Neural cell (in vitro differentiated cells): ENCODE measurements around the gene PAGE4. TPM values are rescaled to one million over a fixed set of nuclear protein-coding genes. Genes with fewer than 3 reads are reported as not detected.

Experiments used
- H2AFZ ChIP-seq: fragments of 200-600, 300-800 bp; sonication (generic), shearing (Covaris generic); 2 replicates; pipeline ENCODE4 v1.6.0; 2014; ENCODE audit warnings: low read depth, mild to moderate bottlenecking, antibody characterized with exemption, low read length, moderate library complexity
- H3F3A ChIP-seq: fragments of 200-600 bp; shearing (Covaris generic); 2 replicates; pipeline ENCODE4 v1.6.1; 2016; ENCODE audit warnings: mild to moderate bottlenecking, moderate library complexity, mixed read lengths, antibody characterized with exemption, low read length; ENCODE audit not compliant: insufficient read depth, poor library complexity, severe bottlenecking
- H3K27ac ChIP-seq: fragments of 200-600, 300-800 bp; sonication (generic), shearing (Covaris generic); 2 replicates; pipeline ENCODE4 v1.5.1; 2014; ENCODE audit warnings: mild to moderate bottlenecking, low read length, moderate library complexity
- H3K27me3 ChIP-seq: fragments of 300-800, 200-600 bp; sonication (generic), shearing (Covaris generic); 2 replicates; pipeline ENCODE4 v1.6.0; 2014; ENCODE audit warnings: mild to moderate bottlenecking, low read depth, low read length, moderate library complexity; ENCODE audit not compliant: insufficient read depth
- H3K36me3 ChIP-seq: fragments of 300-800, 200-600 bp; sonication (generic), shearing (Covaris generic); 2 replicates; pipeline ENCODE4 v1.5.1; 2014; ENCODE audit warnings: mild to moderate bottlenecking, antibody characterized with exemption, low read length, moderate library complexity; ENCODE audit not compliant: insufficient read depth
- H3K4me2 ChIP-seq: fragments of 300-800, 200-600 bp; sonication (generic), shearing (Covaris generic); 2 replicates; pipeline ENCODE4 v1.6.0; 2014; ENCODE audit warnings: mild to moderate bottlenecking, low read length
- H3K4me3 ChIP-seq: fragments of 300-800, 200-600 bp; sonication (generic), shearing (Covaris generic); 2 replicates; pipeline ENCODE4 v1.5.1; 2014; ENCODE audit warnings: mild to moderate bottlenecking, low read length, moderate library complexity
- H3K79me2 ChIP-seq: fragments of 200-600 bp; shearing (Covaris generic); replicated peaks from 2 replicates; pipeline ENCODE4 v1.6.0; 2014; ENCODE audit warnings: mild to moderate bottlenecking, low read length, moderate library complexity; ENCODE audit not compliant: insufficient read depth
- H3K9ac ChIP-seq: fragments of 300-800, 200-600 bp; sonication (generic), shearing (Covaris generic); 2 replicates; pipeline ENCODE4 v1.6.1; 2016; ENCODE audit warnings: mild to moderate bottlenecking, low read length, mixed read lengths
- H3K9me2 ChIP-seq: fragments of 200-600 bp; shearing (Covaris generic); 2 replicates; pipeline ENCODE4 v1.6.1; 2016; ENCODE audit warnings: mild to moderate bottlenecking, low read length, mixed read lengths; ENCODE audit not compliant: insufficient read depth
- H3K9me3 ChIP-seq: fragments of 200-600, 300-800 bp; sonication (generic), shearing (Covaris generic); 2 replicates; pipeline ENCODE4 v1.6.1; 2016; ENCODE audit warnings: mild to moderate bottlenecking, mixed run types, low read length, moderate library complexity, mixed read lengths
- H4K20me1 ChIP-seq: fragments of 200-600 bp; shearing (Covaris generic); 2 replicates; pipeline ENCODE4 v1.6.1; 2016; ENCODE audit warnings: mild to moderate bottlenecking, mixed run types; ENCODE audit not compliant: insufficient read depth
- EP300 ChIP-seq: fragments of 450-650 bp; conservative IDR thresholded peaks from 2 replicates; pipeline ENCODE4 v1.6.1; 2014; ENCODE audit warnings: antibody characterized with exemption, mild to moderate bottlenecking, moderate library complexity; ENCODE audit not compliant: poor library complexity, severe bottlenecking
- EZH2 ChIP-seq: fragments of 200-600, 300-800 bp; shearing (Covaris generic), sonication (generic); IDR thresholded peaks from 2 replicates; pipeline ENCODE4 v1.6.1; 2014; ENCODE audit warnings: antibody characterized with exemption, low read length, borderline replicate concordance, mild to moderate bottlenecking; ENCODE audit not compliant: insufficient read depth, poor library complexity, severe bottlenecking
- MXI1 ChIP-seq: fragments of 450-650 bp; conservative IDR thresholded peaks from 2 replicates; pipeline ENCODE4 v1.6.1; 2014; ENCODE audit warnings: antibody characterized with exemption, mild to moderate bottlenecking; ENCODE audit not compliant: poor library complexity, severe bottlenecking
- POLR2AphosphoS5 ChIP-seq: IDR thresholded peaks from 2 replicates; pipeline ENCODE4 v1.6.1; 2012
- RAD21 ChIP-seq: fragments of 450-650 bp; conservative IDR thresholded peaks from 2 replicates; pipeline ENCODE4 v1.6.1; 2014; ENCODE audit warnings: antibody characterized with exemption, mild to moderate bottlenecking, moderate library complexity
- SMC3 ChIP-seq: fragments of 450-650 bp; conservative IDR thresholded peaks from 2 replicates; pipeline ENCODE4 v1.6.1; 2014; ENCODE audit warnings: antibody characterized with exemption, mild to moderate bottlenecking, moderate library complexity; ENCODE audit not compliant: poor library complexity
- TAF1 ChIP-seq: IDR thresholded peaks from 2 replicates; pipeline ENCODE4 v1.6.1; 2012; ENCODE audit warnings: low read depth
- polyA plus RNA-seq: library from polyadenylated mRNA; depleted of rRNA; stranded (reverse); fragments of >200 nt; gene quantifications from 2 replicates; pipeline ENCODE4 v1.2.3, GENCODE V29; 2014
- TF ChIP-seq, protein P1 (sequence below): IDR thresholded peaks from 2 replicates; pipeline ENCODE4 v1.6.1; 2012; ENCODE audit warnings: borderline replicate concordance
- TF ChIP-seq, protein P2 (sequence below): fragments of 450-650 bp; IDR thresholded peaks from 2 replicates; pipeline ENCODE4 v1.5.1; 2014; ENCODE audit warnings: antibody characterized with exemption, mild to moderate bottlenecking, moderate library complexity; ENCODE audit not compliant: poor library complexity, severe bottlenecking

Gene PAGE4
- polyA plus RNA-seq, 1 donor from 2014 or later, result not detected

DNA sequence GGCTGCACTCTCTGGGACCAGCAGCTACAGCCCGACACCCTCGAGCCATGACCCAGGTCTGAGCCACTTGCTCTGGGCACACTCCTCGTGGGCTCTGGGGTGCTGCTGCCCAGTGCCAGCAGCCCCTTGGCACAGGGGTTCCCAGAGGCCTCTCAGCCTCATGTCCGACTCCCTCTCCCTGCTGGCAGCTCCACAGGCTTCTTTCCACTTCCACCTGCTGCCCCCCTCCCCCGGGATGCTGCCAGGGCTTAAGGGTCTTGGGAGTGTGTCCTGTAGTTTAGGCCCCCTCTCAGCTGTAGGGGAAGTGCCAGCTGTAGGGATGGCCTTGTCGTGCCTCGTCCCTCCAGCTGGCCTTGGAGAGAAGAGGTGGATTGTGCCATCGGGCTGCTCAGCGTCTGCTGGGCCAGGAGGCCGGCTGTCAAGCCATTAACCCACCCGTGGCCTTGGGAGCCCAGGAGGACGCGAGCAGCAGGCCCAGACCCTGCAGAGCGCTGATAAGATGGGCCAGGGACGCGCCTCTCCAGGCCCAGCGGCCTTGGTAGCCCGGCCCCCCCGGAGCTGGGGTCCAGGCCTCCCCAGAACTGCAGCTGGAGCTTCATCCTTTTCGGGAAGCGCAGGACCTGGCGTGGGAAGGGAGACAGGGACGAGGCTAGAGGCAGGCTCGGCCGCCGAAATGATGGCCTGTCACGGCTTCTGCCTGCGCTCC lies 49.2 kb downstream of the PAGE4 start:
- H3K4me3 ChIP-seq, result peak overlapping the region; percentile 72
- no peaks in the 10 kb centered on the region for H3K9me2 ChIP-seq
- TF ChIP-seq MXI1, result no peak
- H3K27me3 ChIP-seq, result no peaks in the 10 kb centered on the region
- H3K9ac ChIP-seq, result peak overlapping the region; percentile 80
- peak overlapping the region; percentile 8 for H2AFZ ChIP-seq
- no peak overlapping the region for H3K4me2 ChIP-seq
- no peaks in the 10 kb centered on the region for H3K9me3 ChIP-seq
- H3K79me2 ChIP-seq, result peaks cover 15% of the 10 kb centered on the region
- peak overlapping the region; percentile 79 for H3K27ac ChIP-seq
- H4K20me1 ChIP-seq, result no peaks in the 10 kb centered on the region
- H3F3A ChIP-seq, result no peaks in the 10 kb centered on the region
- H3K36me3 ChIP-seq, result no peaks in the 10 kb centered on the region

DNA sequence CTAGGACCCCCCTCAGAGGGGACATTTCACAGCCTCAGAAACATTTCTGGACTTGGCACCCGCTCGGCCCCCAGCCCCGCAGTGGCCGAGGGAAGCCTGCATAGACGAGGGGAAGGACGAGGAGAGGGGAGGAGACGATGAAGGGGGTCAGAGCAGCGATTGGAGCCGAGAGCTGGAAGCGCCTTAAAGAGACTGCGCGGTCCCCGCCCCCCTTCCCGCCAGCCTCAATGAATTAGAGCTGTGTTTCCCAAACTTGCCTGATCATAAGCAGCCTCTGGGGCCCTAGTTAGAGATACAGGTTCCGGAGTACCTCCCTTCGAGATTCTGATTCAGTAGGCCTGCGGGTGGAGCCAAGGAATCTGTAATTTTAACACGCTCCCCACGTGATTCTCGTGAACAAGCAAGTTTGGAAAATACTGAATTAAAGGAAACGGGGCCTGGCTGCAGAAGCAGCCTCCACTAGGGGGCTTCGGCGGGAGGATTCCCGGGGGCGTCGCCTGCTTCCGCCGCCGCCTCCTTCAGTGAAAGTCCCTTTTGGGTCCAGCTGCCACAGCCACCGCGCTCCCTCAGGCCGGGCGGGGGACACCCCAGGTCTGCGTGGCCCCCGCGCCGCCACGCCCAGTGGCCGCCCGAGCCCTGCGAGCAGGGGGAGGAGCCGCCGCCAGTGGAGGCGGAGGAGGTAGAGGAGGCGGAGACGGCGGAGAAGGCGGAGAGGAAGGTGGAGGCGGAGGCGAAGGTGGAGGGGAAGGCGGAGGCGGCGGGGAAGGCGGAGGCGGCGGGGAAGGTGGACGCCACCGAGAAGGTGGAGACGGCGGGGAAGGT lies 49.9 kb downstream of the PAGE4 start, which contains the start of gene USP27X:
Gene USP27X (plus strand): TSS at position 651 of the 822 bp plus-strand sequence. CDS start 824 bp downstream, outside the sequence.
- no peaks in the 10 kb centered on the region for H3F3A ChIP-seq
- H3K4me2 ChIP-seq, result peak within 1 kb of the TSS; percentile 51
- peak within 1 kb of the TSS; percentile 80 for H3K9ac ChIP-seq
- no peaks in the 10 kb centered on the region for H3K27me3 ChIP-seq
- H3K36me3 ChIP-seq, result no peaks in the 10 kb centered on the region
- no peaks in the 10 kb centered on the region for H3K9me2 ChIP-seq
- H4K20me1 ChIP-seq, result no peaks in the 10 kb centered on the region
- H2AFZ ChIP-seq, result peak within 1 kb of the TSS; percentile 8
- H3K9me3 ChIP-seq, result no peaks in the 10 kb centered on the region
- peak within 1 kb of the TSS; percentile 72 for H3K4me3 ChIP-seq
- peak within 1 kb of the TSS; percentile 79 for H3K27ac ChIP-seq
- TF ChIP-seq TAF1 (no peak), EP300 (peak; percentile 44), SMC3 (peak; percentile 73), RAD21 (peak; percentile 57), MXI1 (no peak), POLR2AphosphoS5 (no peak), EZH2 (no peak)
- TF ChIP-seq, protein P1, sequence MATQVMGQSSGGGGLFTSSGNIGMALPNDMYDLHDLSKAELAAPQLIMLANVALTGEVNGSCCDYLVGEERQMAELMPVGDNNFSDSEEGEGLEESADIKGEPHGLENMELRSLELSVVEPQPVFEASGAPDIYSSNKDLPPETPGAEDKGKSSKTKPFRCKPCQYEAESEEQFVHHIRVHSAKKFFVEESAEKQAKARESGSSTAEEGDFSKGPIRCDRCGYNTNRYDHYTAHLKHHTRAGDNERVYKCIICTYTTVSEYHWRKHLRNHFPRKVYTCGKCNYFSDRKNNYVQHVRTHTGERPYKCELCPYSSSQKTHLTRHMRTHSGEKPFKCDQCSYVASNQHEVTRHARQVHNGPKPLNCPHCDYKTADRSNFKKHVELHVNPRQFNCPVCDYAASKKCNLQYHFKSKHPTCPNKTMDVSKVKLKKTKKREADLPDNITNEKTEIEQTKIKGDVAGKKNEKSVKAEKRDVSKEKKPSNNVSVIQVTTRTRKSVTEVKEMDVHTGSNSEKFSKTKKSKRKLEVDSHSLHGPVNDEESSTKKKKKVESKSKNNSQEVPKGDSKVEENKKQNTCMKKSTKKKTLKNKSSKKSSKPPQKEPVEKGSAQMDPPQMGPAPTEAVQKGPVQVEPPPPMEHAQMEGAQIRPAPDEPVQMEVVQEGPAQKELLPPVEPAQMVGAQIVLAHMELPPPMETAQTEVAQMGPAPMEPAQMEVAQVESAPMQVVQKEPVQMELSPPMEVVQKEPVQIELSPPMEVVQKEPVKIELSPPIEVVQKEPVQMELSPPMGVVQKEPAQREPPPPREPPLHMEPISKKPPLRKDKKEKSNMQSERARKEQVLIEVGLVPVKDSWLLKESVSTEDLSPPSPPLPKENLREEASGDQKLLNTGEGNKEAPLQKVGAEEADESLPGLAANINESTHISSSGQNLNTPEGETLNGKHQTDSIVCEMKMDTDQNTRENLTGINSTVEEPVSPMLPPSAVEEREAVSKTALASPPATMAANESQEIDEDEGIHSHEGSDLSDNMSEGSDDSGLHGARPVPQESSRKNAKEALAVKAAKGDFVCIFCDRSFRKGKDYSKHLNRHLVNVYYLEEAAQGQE, result no peak
- TF ChIP-seq, protein P2, sequence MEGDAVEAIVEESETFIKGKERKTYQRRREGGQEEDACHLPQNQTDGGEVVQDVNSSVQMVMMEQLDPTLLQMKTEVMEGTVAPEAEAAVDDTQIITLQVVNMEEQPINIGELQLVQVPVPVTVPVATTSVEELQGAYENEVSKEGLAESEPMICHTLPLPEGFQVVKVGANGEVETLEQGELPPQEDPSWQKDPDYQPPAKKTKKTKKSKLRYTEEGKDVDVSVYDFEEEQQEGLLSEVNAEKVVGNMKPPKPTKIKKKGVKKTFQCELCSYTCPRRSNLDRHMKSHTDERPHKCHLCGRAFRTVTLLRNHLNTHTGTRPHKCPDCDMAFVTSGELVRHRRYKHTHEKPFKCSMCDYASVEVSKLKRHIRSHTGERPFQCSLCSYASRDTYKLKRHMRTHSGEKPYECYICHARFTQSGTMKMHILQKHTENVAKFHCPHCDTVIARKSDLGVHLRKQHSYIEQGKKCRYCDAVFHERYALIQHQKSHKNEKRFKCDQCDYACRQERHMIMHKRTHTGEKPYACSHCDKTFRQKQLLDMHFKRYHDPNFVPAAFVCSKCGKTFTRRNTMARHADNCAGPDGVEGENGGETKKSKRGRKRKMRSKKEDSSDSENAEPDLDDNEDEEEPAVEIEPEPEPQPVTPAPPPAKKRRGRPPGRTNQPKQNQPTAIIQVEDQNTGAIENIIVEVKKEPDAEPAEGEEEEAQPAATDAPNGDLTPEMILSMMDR, result peak; percentile 85
- peaks cover 16% of the 10 kb centered on the region for H3K79me2 ChIP-seq
